Medulla oblongata (tissue), 1 donor: ENCODE data around the gene ARL15.

Source experiments
- DNase-seq: peaks from one replicate; pipeline ENCODE4 v3.0.0-alpha.2; 2015; ENCODE audit errors: extremely low spot score

The ARL15 gene

DNA sequence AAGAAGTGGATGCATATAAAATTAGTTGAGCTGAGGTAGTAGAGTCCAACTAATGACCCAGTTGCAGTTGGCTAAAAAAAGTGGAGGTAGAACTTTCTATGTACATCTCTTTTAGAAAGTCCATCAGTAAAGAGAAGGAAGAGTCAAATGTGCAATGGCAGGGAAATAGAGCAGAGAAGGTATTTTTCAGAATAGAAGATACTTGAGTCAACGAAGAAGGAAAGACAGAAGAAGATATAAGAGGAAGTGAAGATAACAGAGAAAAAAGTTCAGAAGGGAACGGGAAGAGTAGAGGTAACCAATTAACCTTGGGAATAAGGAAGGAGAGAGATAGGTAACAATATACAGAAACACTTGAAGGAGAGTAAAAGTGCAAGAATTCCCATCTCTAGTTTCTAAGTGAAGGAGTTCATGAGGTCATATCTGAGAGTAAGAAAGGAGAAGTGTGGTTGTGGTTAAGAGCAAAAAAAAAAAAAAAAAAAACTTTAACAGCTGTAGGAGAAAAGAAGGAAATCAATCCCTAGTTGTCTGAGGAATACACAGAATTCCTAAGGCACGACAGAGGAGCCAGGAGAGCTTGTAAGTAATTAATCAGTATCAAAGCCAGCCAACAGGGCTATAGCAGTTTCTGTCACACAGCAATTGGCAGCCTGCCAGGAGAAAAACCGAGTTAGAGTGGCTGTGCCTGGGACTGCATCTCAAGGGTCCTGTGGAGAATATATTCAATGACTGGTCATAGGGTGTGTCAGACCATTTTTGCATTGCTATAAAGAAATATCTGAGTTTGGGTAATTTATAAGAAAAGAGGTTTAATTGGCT, 61.0 kb downstream of the ARL15 start:
- DNase-seq = peak; percentile 23

DNA sequence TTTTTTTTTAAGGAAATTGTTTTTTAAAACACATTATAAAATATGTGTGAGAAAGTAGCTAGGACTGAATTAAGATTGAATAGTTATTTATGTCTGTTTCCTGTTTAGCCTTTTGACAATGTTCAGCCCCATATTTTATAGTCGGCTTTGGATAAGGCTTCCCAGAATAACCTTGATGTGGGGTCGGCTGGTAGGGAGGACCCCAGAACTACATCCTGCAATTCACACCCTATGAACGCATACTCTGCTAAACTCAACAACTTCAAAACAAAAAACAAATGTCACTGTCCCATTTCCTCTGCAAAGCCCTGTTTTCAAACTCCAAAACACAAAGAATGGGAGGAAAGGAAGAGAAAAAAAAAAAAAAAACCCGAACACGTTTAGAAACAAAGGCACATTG, 63.1 kb downstream of the ARL15 start:
- DNase-seq = no peak

- peak; percentile 45 for DNase-seq
These were observed 66.8 kb downstream of the ARL15 start for GRCh38 chr5:54243483-54244080.

DNA sequence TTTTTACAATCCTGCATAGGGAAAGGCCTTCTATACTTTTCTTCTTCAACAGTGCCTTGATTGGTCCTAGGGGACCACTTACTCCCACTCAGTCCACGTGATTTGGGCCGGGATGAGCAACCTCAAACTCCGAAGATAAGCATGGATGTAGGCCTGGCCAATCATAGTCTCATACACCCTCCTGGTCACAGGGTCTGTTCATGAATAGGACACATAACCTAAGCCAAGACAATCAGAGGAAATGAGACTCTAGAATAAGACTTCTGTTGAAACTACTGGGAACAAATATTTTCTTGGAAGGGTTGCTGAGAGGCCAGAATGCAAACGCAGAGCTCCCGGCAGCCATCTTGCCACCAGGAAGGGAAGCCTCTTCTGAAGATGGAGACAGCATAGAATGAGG, 68.1 kb downstream of the ARL15 start:
- DNase-seq = no peak

DNA sequence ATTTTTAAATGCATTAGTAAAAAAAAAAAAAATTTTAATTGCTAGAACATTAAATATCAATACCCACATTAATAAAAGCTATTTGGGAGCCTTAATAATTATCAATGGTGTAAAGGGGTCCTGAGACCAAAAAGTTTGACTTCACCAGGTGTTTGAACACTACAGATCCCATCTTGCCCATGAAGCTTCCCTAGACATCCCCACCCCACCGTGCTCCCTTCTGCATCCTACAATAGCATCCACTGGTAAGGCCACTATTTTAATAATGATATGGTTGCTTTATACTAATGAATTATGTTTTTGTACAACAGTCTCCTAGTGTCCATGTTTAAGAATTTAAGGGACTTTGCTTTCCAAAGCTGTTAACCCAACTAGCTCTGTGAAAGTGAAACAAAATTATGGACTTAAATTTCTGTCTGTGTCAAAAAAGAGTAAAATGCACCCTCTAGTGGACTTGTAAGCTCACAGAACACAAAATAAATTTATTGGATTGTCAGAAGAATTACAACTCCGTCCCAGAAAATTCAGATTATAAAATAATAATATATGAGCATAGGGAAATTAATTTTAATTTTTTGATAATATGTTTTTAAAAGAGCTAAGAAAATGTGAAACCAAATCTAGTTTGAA, 76.0 kb downstream of the ARL15 start:
- DNase-seq = peak; percentile 51

DNA sequence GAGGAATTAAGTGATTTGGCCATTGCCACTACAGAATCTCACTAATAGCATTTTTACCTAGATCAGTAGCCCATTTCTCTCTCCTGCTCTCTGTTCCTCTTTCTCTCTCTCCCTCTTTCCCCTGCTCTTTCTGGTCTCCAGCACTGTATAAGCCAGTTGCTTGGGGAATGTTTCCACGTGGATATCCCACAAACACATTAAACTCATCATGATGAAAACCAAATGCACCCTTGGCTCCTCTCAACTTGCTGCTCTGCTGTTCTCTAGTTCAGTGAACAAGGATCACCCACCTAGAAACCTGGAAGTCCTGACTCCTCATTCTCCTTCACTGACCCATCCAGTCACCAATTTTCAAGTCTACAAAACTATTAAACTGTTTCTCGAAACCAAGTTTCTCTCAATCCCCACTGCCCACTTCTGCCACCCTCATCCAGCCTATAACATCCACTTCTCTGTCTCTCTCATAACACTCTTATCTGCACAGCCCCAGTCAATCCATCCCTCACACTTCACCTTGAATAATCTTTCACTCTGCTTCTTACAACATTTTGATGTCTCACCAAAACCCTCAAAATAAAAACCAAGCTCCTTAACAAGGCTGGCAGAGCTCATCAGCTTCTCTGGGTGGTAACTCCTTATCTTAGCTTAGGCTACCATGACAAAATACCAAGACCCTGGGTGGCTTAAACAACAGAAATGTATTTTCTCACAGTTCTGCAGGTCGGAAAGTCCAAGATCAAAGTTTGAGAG, 79.3 kb downstream of the ARL15 start:
- no peak for DNase-seq

DNA sequence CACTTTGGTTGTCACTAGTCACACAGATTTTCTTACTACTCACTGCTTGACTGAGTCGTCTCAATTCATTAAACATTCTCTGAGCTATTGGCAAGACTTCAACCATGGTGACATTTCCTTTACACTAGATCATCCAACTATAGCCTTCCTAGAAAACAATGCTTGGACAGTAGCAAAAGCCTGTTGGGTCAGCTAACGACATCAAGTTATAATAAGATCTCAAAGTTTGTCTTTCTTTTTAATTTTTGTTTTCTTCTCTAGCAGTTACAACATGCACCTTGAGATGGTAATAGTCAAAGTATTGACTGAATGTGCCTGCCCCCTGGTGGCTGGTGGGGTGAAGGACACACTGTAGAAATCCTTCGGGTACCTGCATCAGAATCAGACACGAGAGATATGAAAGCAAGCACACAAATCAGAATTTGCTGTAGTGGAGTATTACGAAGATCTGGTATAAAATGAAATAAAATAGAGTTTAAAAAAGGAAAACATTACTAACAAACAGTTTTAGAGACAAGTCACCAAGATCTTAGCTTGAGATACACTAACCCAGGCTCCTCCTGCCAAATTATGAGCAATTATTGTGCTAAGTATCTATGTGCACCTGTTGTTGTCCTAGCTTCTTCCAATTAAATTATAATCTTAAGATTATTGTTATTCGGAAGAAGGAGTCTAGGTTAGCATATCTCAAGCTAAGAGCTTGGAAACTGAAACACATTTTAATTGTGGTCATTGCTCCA, 81.2 kb downstream of the ARL15 start:
- DNase-seq = peak; percentile 73

- no peak for DNase-seq
These were observed 82.6 kb downstream of the ARL15 start for GRCh38 chr5:54227759-54228158.

- no peak for DNase-seq
These were observed 83.3 kb downstream of the ARL15 start for GRCh38 chr5:54227109-54227508.

DNA sequence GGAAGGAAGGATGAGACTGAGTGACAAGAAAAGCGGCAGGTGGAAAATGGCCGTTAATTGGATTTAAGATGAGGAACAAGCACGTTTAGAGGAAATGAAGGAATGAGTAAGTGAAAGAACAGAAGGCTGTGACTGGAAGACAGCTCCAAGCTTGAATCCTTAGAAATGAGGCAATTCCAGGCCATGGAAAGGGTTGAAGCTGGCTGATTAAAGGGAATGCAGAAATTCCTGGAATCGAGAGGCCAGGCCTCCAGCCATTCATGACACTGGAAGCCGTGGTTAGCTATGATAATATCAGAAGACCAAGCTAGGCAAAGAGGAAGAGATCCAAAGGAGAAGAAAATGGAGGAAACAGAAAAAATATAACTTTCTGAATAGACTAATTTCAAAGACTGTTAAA, 84.2 kb downstream of the ARL15 start:
- no peak for DNase-seq

DNA sequence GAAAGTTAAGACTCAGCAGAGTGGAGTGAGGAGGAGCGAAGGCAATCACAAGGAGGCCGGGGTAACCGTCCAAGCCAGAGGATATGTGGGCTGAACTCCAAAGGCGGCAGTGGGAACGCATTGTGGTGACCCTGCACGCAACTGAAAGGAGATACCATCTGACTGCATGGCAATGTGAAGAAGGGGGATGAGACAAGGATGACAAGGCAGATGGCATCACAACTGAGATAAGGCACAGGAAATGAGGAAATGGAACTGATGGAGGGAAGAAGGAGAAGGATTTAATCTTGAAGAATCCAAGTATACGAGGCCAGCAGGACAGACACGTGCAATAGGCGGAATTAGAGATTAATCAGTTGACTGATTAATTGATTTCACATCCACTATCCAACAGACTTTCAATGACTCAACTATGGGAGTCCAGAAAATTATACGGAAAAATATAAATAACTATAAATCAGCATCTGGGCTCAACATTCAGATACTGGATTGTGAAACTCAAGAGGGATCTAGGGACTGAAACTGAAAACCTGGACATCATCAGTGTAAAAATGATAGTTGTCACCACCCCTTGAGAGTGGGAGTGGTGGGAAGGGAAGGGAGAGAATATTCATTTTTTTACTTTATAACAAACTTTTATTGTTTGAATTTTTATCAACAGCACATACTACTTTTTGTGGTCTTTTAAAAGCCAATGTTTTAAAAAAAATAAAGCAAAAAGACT, 86.1 kb downstream of the ARL15 start:
- no peak for DNase-seq

DNA sequence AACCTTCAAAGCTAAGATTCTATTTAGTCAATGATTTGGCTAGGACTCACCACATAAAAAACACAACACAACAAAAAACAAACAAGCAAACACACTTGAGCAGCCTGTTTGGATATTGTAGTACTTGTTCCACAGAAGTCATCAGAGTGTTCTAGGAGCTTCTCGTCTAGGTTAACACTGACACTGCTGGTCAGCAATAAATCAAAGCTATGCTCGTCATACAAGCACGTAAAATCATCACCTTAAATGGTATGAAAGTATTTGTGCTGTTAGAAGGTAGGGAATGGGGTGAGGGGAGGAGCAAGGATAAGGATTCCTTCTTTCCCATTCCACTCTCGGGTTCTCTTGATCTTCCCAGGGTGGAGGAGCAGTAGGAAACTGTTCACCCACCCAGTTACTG, 88.0 kb downstream of the ARL15 start:
- DNase-seq = no peak

DNA sequence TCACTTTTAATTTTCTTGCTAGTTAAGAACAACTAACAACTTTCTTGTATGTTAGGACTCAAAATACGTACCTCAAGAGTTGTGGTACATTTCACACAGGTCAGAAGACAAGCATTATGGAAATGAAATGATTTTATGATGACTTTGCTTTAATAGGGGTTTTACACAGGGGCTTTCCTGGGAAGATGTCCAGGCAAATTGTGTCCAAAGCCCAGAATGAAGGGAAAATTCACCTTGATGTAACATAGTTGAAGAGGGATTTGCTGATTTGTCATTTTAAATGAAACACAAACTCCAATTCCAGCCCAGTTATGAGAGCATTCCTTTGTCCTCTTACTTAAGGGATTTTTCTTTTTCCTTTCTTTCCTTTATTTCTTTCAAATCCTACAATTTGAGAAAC, 89.2 kb downstream of the ARL15 start:
- no peak for DNase-seq

DNA sequence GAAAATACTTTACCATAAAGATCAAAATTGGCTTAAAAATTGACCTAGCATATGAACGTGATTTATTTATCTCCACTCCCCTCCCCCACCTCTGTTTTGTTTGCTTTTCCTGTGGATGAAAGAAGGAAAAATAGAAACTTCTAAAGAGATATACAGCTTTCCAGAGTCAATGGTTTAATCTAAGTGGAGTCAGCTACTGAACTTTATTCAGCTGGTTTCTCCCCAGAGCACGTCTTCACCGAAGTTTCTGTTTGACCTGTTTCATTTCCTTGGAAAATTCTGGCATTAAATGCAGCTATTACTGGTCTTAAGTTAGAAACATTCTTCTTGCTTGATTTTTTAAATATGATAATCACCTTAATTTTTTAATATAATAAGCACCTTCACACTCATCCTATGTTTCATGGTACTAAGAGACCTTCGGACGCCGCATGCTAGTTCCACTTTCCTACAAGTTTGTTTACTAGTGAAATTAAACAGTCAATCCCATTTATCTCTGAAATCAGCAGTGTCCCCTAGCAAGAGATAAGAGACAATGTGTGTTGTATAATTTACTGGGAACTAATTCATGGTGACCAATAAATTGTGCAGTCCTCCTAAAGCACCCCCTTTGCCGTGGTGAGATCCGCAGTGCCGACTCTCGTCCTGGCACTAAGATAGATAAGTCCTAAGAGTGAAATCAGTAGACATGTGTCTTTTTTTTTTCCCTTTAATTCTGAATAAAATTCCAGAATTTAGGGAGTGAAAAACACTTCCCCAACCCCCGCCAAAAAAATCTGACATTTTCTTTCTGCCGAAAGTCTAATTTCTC, 89.9 kb downstream of the ARL15 start:
- DNase-seq = no peak

- peak; percentile 83 for DNase-seq
These were observed 92.4 kb downstream of the ARL15 start for GRCh38 chr5:54217826-54218503.

DNA sequence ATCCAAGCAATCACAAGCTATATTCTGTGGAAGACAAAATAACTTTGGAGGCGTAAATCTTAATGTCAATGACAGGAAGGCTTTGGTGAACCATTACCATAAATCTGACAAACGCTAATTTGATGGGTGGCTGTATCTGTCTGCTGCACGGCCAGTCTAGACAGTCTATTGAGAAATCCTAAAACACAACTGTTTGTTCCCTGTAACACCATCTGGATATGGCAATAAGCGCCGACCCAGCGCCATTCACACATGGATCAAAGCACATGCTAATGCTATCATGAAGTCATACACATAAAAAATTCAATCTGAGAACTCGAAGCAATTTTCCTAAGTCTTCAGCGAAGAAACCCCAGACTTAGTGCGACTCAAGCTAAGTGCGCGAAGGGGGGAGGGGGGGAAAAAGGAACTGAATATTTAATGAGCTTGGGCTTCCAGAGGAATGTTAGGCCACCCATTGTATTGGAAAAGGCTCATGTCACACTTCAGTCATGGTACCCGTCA, 95.1 kb downstream of the ARL15 start:
- no peak for DNase-seq

DNA sequence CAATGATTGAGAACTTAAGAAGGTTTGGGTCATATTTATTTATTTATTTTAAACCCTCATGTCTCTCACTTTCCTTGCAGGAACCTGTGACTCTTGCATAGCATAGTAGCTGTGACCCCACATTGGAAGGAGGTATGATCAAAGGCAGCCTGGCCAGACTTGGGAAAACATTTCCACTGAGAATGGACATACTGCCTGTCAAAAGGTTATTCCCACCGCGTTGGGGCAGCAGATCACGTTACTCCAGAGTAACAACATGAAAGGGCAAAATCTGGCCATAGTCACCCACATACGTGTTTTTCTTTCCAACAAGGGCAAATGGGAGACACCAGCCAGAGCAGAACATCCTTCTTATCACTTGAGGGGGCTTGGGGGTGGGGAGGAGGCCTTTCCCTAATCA, 95.7 kb downstream of the ARL15 start:
- DNase-seq = no peak

DNA sequence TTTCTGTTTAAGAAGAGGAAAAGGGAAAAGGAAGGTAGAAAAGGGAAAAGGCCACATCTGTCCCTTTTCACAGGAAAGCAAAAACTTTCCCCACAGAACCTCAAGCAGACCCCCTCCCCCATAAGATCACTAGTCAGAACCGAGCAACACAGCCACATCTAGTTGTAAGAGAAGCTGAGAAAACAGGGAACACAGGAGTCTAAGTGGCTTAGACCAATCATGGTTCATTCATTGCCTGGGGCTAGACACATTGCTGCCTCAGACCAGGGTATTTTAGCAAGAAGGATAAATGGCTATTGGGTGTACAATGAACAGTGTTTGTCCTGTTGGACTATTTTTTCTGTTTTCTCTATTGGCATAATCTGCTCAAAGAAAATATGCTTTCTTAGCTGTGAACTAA, 98.0 kb downstream of the ARL15 start:
- DNase-seq = no peak

- DNase-seq = no peak
These were observed 98.5 kb downstream of the ARL15 start for GRCh38 chr5:54211912-54212311.
